Stimulated activated CD4-positive, alpha-beta T cell treated with anti-CD3 and anti-CD28 coated beads, Interleukin-2, amount 100 ng/mL, for 4 hours (primary cell): ENCODE measurements around the gene TNFAIP3.
"Not testable (repeated sequence)": the region's sequence is repeated elsewhere in the genome, so short reads cannot be mapped to it uniquely, and the experiment has no call there.

Source experiments
- DNase-seq: peaks from one replicate; pipeline ENCODE4 v3.0.0-alpha.2; 2020; ENCODE audit warnings: low read depth

Gene TNFAIP3

DNA sequence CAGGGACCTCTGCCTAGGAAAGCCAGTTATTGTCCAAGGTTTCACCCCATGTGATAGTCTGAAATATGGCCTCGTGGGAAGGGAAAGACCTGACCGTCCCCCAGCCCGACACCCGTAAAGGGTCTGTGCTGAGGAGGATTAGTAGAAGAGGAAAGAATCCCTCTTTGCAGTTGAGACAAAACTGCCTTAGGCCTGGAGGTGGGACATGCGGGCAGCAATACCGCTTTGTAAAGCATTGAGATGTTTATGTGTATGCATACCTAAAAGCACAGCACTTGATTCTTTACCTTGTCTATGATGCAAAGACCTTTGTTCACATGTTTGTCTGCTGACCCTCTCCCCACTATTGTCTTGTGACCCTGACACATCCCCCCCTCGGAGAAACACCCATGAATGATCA lies 22.3 kb upstream of the TNFAIP3 start:
- DNase-seq: not testable (repeated sequence)

DNA sequence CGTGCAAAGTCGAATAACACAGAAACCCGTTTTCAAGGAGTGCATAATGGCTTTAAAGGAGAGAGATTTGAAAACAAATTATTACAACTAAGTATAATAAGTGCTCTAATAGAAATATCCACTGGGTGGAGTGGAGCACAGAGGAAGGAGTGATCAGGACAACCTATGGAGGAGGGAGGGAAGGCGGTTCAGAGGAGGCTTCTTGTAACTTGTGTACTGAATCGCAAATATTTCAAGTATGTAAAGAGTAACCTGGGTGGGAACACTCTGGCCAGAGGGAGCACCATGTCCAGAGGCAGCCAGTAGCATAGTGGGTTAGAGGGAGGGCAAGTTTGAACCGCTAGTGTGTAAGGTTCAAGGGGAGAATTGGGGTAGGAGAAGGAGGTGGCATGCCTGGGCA lies 21.6 kb upstream of the TNFAIP3 start:
- no peak for DNase-seq

DNA sequence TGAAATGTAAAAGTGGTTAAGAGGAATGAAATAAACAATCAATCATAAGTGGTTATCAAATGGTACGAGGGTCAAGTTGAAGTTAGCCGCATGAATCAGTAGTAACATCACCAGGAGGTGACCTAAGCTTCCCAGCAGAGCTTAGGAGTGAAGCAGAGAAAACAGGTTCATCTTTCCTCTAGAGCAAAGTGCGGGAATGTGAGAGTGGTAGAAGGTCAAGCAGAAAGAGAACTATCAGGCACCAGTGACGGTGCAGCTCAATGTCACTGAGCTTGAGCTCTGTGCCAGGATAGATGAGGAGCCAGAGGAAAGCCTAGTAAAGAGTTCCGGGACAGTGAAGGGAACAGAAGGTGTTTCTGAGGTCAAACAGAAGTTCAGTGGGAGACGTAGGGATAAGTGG lies 20.8 kb upstream of the TNFAIP3 start:
- DNase-seq: no peak

DNA sequence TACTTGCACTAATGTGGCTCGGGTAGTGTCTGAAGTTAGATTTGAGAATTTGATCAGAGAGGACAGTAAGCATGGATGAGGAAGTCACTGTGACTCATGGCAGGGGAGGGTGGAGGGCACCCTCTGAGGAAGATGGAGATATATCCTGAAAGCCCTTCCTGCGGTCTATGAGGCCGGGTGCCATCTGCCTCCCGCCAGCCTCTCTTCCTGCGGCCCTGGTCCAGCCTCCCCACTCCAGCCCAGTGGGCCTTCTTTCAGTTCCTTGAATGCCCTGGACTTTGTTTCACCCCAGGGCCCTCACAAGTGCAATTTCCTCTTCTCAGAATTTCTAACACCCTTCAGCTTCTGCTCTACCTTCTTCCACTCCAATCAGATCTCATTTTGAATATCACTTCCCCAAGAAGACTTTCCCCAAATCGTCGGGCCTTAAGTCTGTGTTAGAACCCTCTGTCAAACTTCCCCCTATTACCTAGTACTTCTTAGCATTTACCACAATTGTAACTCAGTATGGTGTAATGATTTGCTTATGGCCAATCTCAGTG lies 20.2 kb upstream of the TNFAIP3 start:
- DNase-seq: no peak

DNA sequence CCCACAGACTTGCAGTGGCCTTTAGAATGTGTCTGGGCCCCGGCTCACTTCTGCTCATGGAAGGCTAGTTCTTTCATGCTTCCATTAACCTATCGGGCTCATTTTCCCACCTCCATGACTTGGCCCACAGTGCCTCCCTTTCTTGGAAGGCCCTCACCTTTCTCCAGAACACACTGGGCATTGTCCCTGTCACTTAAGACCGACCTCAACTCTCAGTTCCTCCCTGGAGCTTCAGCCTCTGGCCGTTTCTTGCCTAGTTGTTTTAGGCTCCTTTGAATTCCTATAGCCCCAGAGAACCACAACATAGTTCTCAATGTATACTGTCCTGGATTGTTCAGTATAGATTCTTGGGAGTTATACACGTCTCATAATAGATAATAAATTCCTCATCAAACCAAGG lies 19.3 kb upstream of the TNFAIP3 start:
- no peak for DNase-seq

DNA sequence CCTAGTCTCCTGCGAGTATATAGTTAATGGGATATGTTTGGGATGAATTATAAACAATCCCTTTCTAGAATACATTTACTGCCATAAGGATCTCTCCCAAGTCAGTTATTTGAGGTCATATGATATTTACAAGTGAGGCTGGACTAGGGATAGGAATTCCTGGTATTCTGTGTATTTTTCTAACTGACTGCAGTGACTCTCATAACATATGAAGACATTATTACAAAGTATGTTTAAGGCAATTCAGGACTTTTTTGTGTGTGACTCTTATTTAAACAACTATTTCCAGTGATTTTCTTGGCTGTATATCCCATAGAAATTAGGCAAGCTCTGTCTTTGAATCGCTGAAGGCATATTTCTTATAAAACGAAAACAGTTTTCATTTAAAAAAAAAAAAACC lies 18.4 kb upstream of the TNFAIP3 start:
- no peak for DNase-seq

DNA sequence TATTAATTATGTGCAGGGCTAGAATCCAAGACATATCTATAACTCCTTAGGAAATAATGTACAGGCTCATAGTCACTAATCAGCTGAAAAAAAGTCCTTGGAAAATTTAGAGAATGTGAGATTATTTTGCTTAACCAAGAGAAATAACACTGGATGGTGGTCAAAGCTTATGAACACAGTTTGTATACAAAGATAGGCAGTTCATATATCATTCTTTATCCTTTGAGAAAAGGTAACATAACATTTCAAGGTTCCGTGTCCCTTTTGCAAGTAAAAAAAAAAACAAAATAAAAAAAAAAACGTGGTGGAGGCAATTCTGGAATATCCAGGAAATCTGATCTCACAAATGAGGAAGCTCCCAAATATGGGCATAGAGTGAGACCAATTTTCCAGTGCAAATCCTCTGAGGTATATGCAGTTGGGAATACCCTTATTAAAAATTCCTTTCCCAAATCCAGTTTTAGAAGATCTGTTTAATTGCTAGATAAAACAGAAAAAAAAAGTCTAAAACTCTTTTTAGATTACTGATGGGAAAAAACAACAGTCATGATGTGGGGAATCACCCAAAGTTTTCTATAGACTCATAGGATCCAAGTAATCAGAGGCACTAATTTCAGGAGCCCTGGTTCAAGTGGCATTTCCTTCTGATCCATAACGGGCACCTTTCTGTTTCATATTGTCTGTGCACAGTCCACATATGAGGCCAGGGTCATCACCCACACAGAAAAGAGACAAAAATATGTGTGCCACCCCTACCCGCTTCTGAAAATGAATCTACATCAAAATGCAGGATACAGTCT lies 17.7 kb upstream of the TNFAIP3 start:
- no peak for DNase-seq

DNA sequence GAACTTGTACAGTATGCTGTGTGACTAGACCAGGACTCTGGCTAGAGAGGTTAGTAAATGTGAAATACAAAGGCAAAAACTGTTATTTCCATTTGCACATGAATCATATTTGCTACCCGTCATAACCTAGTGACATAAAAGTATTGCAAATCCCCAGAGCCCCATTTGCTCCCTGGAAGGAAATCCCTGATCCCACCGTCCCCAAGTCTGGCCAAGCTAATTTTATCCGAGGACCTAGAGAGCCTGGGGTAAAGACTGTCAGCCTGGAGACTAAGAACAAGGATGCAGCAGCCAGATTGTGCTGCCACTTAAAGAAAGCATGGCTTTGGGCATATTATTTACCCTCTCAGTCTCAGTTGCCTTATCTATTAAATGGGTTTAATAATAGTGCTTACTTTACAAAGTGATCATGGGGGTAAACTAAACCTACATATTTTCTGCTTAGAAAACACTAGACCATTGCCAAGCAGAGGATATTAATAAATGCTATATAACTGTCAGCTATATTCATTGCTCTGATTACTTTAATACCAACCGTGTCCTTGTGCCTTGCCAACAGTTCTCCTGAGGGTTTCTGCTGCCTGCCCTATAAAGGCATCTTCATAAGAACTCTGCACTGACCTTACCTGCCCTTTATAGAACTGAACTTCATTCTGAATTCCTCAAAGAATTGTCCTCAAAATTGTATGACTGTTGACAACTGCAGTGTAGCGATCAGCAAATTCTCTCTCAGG lies 16.9 kb upstream of the TNFAIP3 start:
- DNase-seq: no peak

DNA sequence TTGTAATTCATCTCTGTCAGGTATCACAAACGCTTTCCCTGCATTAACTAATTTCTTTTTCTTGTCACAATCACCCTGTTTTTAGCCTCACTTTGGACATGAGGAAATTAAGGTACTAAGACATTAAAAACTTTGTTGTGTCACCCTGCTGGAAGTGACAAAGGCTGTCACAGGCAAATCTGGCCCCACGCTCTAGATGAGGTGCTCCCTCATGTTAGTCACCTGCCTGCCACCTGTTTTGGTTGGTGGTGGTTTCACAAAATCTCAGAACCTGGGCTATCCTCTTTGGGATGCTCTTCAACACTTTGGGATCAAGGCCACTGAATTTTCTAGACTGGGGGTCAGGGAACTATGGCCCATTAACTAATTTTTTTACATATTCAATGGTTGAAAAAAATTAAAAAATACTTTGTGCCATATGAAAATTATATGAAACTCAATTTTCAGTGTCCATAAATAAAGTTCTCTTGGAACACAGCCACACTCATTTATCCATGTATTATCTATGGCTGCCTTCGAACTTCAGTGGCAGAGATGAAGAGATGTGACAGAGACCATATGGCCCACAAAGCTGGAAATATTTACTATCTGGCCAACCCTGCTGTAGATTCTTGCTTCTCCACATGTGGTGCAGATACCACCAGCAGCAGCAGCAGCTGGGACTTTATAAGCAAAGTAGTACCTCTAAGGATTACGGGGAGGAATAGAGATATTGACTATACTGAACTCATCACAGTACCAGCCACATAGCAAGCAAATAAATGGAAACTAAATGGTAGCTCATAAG lies 16.1 kb upstream of the TNFAIP3 start:
- no peak for DNase-seq

DNA sequence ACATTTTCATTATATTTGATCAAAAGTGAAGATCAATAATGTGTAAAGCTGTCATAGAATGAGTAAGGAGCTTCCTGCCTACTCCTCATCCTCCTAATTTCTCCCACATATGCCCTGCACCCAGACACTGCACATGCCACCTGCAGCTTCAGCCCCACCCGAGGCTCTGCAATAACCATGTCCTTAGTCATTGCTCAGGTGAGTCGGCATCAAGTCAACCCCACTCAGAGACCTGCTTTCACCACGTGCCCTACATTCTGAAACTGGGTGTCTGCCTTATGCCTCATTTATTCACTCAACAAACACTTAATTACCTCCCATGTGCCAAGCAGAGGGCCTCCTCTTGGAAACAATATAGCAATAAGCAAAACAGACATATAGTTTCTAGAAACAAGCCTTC lies 15.4 kb upstream of the TNFAIP3 start:
- no peak for DNase-seq

DNA sequence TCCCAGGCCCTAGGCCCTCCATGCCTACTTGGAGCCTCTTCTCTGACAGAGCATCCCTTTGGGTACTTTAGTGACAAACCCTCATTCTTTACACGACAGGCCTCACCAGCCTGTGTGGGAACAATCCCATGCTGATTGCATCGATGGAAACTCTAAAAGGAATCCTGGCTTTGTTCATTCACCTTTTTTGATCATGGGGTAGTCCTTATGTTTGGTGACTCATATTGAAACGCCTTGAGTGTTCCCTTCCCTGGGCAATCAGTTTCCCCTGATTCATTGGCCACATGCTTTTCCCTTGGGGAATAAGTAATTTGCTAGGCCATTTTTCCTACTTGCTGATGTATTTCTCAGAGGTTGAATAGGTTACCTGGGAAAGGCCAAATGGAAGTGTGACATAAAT lies 14.7 kb upstream of the TNFAIP3 start:
- DNase-seq: no peak

DNA sequence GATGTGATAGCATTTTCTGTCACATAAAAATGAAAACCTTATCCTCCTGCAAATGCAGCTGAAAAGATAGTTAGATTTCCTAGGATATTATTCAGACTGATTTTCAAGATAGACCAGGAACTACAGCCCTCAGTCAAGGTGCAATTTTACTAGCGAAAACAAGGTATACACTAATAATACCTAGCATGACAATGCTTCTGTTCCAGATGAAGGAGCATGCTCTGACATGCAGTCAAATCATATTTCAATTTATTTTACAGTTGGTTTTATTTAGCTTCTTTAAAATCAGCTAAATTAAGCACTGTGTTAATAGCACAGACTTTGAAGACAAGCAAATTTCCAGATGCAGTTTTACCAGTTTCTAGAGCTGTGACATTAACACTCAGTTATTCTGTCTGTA lies 14.2 kb upstream of the TNFAIP3 start:
- DNase-seq: no peak

DNA sequence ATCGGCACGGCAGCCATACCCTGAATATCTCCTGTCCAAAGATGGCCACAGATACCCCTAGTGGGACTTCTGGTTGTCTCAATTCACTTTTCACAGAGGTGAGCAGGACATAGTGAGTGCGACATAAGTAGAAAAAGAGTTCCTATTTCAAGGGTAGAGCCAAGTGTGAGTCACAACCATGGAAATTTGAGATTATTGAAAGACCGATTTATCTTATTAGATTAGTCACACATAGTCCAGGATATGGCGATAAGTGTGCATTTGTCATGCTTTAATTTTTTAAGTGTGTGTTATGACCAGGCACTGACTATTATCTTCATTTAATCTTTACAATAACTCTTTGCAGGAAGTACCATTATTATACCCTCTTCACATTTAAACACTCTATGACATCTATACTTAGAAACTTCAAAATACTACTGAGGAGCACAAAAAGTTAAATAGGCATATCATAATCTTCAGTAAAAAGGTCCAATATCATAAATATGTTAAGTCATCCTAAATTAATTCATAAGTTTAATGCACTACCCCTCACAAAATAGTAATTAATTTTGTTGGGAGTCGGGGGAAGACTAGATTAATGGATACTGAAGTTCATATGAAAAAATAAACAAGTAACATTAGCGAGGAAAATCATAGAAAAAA lies 13.4 kb upstream of the TNFAIP3 start:
- DNase-seq: no peak

DNA sequence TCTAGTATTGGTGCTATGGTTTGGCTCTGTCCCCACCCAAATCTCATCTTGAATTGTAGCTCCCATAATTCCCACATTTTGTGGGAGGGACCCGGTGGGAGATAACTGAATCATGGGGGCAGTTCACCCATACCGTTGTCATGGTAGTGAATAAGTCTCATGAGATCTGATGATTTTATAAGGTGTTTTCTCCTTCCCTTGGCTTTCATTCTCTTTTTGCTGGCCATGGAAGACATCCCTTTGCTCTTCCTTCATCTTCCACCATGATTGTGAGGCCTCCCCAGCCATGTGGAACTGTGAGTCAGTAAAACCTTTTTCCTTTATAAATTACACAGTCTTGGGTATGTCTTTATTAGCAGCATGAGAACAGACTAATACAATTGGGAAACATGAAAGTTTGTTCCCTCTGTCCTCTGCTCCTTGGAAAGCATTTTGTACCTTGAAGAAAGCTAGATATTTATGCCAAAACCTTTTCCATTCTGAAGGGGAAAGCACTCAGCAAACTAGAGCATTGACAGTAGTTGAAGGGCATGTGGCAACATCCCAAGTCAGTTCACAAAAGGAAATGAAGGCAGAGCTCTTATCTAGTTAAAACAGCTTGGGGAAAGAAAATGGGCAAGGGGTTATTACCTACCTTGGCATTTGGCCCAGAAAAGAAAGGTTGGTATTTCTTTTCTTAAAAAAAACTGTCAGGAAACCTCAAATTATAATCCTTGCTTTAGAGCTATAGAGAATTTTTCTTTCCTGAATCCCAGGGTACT lies 10.7 kb upstream of the TNFAIP3 start:
- no peak for DNase-seq

DNA sequence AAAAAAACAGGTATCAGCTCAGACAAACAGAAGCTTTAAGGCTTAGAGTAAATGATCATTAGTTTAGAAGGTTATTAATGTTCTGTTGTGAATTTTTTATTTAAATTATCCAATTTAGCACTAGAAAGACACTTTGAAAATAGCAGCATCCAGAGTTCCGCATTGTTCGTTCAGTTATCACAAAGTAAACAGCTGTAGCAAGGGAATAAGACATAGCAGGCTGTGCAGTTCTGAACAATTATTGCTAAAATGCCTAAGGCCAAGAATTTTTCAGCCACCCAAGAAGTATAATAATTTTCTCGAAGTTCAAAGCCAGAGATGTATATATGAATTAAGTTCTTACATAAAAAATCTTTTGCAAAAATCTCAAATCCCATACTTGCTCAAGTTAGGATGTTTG lies 8.0 kb upstream of the TNFAIP3 start:
- no peak for DNase-seq

DNA sequence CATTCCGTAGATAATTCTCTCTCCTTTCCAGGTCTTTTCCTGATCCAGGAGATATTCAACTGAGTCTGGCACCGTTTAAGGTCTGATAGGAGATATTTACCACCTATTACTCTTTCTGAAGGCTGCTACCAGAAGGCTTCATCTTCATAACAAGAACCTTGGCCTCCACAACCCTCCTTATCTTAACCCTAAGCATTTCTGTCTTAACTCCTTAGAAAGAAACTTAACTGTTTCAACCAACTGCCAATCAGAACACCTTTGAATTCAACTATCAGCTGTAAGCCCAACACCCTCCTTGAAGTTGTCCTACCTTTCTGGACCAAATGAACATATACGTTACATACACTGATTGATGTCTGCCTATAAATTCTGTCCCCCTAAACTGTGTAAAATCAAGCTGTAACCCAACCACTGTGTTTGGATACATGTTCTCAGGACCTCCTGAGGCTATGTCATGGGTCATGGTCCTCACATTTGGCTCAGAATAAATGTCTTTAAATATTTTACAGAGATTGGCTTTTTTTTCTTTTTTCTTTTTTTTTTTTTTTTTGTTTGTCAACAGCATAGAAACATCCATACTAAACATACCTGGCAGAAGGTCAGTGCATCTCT lies 6.6 kb upstream of the TNFAIP3 start:
- no peak for DNase-seq

DNA sequence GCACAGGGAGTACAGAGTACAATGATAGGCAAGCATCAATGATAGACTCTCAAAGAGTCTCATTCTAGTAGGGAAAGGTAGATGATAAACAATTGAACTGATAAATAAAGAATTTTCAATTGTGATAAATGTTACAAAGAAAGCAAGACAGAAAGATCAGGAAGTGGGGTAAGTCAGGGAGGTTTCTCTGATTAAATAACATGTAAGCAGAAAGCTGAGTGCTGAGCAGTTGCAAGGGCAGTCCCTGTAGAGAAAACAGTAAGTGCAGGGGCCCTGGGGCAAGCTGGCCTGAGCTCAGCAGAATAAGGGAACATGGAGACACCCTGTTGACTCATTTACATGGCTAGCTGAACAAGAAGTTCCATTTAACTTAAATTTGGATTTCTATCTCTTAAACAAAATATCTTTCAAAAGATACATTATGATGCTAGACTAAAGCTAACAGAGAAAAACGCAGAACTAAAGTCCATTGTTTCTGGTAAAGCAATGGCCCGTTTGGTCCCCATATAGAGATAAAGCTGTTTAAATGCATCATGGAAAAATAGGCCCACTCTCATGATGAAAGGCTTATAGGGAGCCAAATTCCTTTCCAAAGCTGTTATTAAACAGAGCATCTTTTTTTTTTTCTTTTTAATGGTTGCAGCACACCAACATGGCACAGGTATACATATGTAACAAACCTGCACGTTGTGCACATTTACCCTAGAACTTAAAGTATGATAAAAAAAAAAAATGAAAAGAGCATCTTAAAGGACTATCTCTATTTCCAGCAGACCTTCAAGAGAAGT lies 5.3 kb upstream of the TNFAIP3 start:
- DNase-seq: no peak

DNA sequence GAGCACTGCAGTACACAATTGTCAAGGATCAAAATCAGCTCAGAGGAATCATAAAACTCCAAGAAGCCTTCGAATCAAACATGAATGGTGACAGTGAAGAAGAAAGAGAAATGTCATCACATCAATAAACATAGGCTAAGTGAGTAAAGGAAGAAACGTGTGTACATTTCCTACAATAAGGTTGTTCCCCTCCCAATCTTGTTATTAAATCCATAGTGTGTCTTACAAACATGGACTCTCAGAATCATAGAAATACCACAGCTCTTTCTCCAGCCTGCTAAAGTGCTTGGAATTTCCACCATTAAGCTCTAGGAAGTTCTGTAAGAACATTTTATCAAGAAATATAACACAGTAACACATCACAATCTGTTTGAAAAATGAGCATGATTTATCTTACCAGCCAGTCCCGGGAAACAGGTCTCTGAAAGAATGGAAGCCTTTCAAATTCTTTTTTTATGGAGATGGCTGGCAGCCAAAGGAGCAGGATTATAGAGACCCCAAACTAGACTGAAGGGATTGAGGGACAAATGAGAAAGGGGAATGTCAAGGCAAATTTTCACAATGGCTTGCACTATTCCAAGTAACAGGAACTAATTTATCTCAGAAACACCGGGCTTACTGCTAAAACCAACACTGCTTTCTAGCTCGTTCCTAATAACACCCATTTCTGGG lies 4.5 kb upstream of the TNFAIP3 start:
- no peak for DNase-seq

DNA sequence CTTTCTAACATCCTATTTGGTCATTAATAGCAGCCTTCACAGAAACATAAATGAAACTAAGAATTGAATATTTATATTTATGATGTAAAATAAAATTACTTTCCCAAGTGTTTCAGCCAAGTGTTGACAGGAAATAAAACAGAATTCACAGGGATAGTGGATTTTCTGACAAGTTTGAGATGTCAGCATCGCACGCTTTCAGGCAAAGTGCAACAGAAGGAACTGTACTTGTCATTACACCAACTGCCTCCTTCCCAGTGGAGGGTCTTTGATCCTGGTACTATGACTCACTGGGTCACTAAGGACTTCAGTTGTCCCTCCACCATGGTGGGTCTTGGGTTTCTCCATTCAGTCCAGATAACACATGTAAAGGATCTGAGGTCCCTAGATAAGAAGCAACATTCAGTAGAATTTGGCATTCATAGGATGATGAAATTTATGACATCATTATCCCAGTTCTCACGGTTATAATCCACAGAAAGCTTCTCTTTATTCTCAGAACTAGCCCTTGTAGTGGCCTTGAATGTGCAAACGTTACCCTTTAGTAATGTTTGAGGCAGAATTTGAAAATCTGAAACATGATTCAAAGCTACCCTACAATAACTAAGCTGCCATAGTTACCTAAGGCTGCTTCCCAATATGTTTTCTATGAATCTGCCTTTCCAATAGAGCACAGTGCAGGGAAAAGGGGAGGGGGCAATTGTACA lies 3.8 kb upstream of the TNFAIP3 start:
- DNase-seq: no peak
